Fibroblast of pulmonary artery (primary cell): Measurements from ENCODE around the gene SLC29A4.

Experiments used
- DNase-seq: peaks from one replicate; pipeline ENCODE4 v3.0.0-alpha.2; 2010; ENCODE audit warnings: low read depth
- H3K4me3 ChIP-seq: replicated peaks from 2 replicates; pipeline ENCODE4 v1.5.1; 2011; ENCODE audit warnings: low read depth, mild to moderate bottlenecking, control low read depth, low read length, moderate library complexity
- CTCF ChIP-seq: IDR thresholded peaks from 2 replicates; pipeline ENCODE4 v1.5.1; 2011; ENCODE audit warnings: mild to moderate bottlenecking, control low read depth, low read length, inconsistent platforms; ENCODE audit errors: missing control alignments

SLC29A4 gene

GRCh38 chr7:5324961-5325360 is 42.2 kb downstream of the SLC29A4 start:
- DNase-seq = no peak
- TF ChIP-seq CTCF = no peak

DNA sequence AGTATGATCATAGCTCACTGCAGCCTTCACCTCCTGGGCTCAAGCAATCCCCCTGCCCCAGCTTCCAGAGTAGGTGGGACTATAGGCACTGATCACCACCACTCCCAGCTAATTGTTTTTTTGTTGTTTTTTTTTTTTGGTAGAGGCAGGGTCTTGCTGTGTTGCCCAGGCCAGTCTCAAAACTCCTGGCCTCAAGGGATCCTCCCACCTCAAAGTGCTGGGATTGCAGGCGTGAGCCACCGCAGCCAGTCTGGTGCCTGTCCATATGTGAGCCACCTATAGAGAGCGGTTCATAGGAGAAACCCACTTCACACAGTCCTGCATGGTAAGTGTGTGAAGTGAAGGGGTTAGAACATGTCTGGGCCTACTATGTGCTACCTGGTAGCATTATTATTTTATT is 47.5 kb downstream of the SLC29A4 start:
- no peak overlapping the region for H3K4me3 ChIP-seq
- no peak for TF ChIP-seq CTCF
- DNase-seq = no peak

More at GRCh38 chr7:5324961-5325360, 42.2 kb downstream of the SLC29A4 start:
- H3K4me3 ChIP-seq = no peak overlapping the region

DNA sequence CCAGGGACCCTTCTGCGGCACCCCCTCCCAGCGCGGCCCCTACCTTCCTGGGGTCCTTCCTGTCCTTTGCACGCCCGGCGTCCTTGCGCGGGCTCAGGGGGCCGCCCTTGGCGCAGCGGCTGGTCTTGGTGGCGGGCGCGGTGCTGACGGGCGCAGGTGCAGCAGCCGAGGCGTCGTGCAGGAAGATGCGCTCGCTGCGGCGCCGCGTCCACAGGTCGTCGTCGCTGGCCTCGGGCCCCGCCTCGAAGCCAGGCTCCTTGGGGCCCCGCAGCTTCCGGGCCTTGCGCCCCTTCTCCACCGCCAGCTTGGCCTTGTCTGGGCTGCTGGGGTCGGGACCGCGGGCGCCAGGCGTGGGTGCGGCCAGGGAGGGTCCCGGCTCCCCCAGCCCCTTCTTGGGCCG is 49.8 kb downstream of the SLC29A4 start:
- no peak overlapping the region for H3K4me3 ChIP-seq
- TF ChIP-seq CTCF = no peak
- no peak for DNase-seq

GRCh38 chr7:5333121-5334045 is 50.6 kb downstream of the SLC29A4 start:
- no peak overlapping the region for H3K4me3 ChIP-seq
- TF ChIP-seq CTCF = no peak
- no peak for DNase-seq

GRCh38 chr7:5334671-5335070 is 51.9 kb downstream of the SLC29A4 start:
- DNase-seq = no peak
- no peak overlapping the region for H3K4me3 ChIP-seq
- no peak for TF ChIP-seq CTCF

DNA sequence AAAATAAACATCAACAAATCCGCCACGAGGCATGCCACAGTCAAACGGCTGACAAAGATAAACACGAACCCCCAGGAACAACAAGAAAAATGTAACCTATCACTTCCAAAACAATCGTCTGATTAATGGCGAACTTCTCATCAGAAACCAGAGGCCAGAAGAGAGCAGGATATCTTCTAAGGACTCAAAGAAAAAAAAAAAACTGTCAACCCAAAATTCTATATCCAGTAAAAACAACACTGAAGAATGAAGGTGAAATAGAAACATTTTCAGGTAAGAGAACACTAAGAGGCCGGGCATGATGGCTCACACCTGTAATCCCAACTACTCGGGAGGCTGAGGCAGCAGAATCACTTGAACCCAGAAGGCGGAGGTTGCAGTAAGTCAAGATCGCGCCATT is 54.3 kb downstream of the SLC29A4 start:
- no peak for TF ChIP-seq CTCF
- no peak overlapping the region for H3K4me3 ChIP-seq
- no peak for DNase-seq

GRCh38 chr7:5339955-5340354 is 57.2 kb downstream of the SLC29A4 start:
- TF ChIP-seq CTCF = no peak
- H3K4me3 ChIP-seq = no peak overlapping the region
- no peak for DNase-seq
